Natural killer cell treated with Interleukin-12 subunit alpha and Interleukin-12 subunit beta and Interleukin-15 and Interleukin-18, amount 100 ng/mL, for 72 hours (primary cell): ENCODE data around the gene INPP5E. TPM values are rescaled to one million over a fixed set of nuclear protein-coding genes. Genes with fewer than 3 reads are reported as not detected.

Experiments
- ATAC-seq, 2 donors: fragments of 150-1000 bp; cut with Tn5 transposase in 1 of 2; sonication (Bioruptor Pico), chemical (Tn5 transposase) in 1 of 2; 2 replicates each; pipeline ENCODE4 v1.10.0; 2021
- DNase-seq: peaks from one replicate; pipeline ENCODE4 v3.0.0; 2022; ENCODE audit warnings: low spot score
- H3K27ac Mint-ChIP-seq, 2 donors: 1 replicate in 1 of 2; 2 replicates in 1 of 2; pipeline ENCODE4 v1.8.0; 2022; ENCODE audit warnings: mixed read lengths in 2 of 2, mild to moderate bottlenecking in 1 of 2, moderate library complexity in 1 of 2
- H3K27me3 Mint-ChIP-seq, 2 donors: 1 replicate in 1 of 2; 2 replicates in 1 of 2; pipeline ENCODE4 v1.8.0; 2022; ENCODE audit warnings: mixed read lengths in 2 of 2
- H3K36me3 Mint-ChIP-seq: one replicate; pipeline ENCODE4 v1.8.0; 2022; ENCODE audit warnings: mixed read lengths
- H3K4me1 Mint-ChIP-seq, 2 donors: 1 replicate in 1 of 2; 2 replicates in 1 of 2; pipeline ENCODE4 v1.8.0; 2022; ENCODE audit warnings: low read depth in 2 of 2, mixed read lengths in 2 of 2, mild to moderate bottlenecking in 1 of 2
- H3K4me3 Mint-ChIP-seq: one replicate; pipeline ENCODE4 v1.8.0; 2022; ENCODE audit warnings: mixed read lengths
- H3K9me3 Mint-ChIP-seq: 2 replicates; pipeline ENCODE4 v1.8.0; 2022; ENCODE audit warnings: mixed read lengths
- total RNA-seq, 2 donors: library from RNA; stranded (reverse); gene quantifications; one replicate each; pipeline ENCODE4 v1.2.3, GENCODE V29; 2022

Gene INPP5E
- total RNA-seq, 2 donors from 2014 or later = 10.4 to 18.1 TPM

DNA sequence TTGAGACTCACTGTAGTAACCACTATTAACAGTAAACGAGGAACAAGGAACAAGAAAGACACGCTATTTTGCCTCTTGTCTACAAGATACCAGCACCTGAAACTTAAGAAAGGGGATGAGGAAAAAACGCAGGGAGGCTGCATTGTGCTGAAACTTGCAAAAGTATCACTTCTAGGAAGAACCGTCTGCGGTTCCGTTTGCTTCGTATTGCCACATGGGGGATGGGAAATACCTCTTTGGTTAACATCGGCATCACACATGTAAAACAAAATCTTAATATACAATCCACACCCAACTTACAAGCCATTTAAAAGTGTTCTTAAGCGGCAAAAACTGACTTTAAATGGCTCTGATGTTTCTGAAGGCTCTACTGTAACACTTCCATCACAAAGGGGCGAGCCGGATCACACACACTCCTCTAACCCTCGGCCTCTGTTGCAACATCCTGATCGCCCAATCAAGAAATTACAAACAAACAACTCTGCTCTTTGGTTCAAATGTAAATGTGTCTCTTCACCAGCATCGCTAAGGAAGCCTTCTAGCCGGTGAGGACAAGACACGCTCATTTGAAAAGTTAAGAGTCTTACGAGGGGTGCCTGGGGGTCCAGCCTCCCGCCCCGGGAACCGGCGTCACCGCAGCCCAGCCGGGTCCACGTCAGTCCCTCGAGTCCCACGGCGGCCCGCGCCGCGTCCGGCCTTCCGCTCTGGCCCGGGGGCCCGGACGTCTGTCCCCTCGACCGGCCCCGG is 42.6 kb upstream of the INPP5E start:
- no peaks in the 10 kb centered on the region for H3K9me3 Mint-ChIP-seq
- H3K27ac Mint-ChIP-seq = peak overlapping the region; percentile 95 to 96
- peaks cover 9% of the 10 kb centered on the region for H3K36me3 Mint-ChIP-seq
- H3K4me1 Mint-ChIP-seq = peaks cover 19 to 26% of the 10 kb centered on the region in 2 donors
- ATAC-seq = peak in 1 of 2 donors; percentile 17
- peak overlapping the region; percentile 96 for H3K4me3 Mint-ChIP-seq
- DNase-seq = no peak
- no peaks in the 10 kb centered on the region for H3K27me3 Mint-ChIP-seq

DNA sequence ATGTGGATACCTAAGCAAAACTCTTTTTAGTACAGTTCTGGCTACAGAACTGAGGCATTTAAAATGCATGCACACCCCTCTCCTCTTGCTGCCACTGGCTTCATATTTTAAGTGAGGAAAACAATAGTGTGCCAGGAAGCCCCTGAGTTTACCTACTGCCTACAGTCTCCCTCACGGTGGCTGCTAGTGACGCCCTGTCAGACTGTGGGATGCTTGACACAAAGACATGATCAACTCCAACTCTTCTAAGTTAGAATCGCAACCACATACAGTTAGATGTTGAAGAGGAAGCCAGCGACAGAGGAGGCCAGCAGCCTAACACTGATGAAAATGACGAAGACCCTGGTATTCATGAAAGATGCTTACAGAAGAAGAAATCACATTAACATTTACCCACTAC is 41.9 kb upstream of the INPP5E start:
- H3K9me3 Mint-ChIP-seq = no peaks in the 10 kb centered on the region
- no peak for DNase-seq
- H3K27ac Mint-ChIP-seq = peak overlapping the region; percentile 95 to 96

DNA sequence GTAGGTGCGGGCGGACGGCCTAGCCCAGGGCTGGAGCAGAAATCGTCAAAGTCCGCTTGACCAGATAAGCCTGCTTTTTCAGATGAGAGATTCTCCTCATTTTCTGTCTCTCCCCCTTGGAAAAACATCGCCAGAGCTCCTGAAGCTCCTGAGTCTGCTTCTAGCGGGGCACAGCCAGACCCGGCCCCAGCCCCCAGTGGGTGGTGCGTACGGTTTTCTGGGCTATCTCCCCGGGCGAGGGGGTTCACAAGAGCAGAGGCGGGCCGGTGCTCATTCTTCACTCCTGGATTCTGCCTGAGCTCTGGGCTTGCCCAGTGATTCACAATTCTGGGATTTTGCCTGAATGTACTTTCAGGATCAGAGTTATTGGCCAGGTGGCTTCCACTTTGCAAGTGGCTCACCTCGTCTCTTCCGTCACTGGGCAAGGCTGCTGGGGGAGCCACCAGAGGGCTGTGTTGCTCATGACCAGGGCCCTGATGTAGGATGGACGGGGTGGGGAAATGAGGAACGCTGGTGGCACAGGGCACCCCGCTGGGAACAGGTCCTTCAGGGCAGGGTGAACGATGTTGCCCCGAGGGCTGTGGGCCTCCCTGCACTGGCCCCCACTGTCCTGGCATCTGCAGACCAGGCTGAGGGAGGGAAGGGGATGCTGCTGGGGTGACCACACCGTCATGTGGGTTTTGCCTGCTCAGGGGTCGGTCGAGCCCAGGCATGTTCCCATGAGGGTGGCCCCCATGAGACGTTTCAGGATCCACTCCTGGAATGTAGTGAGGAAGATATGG is 36.9 kb upstream of the INPP5E start:
- no peak overlapping the region for H3K27ac Mint-ChIP-seq
- no peak for ATAC-seq
- DNase-seq = no peak
- H3K9me3 Mint-ChIP-seq = no peaks in the 10 kb centered on the region
- H3K27me3 Mint-ChIP-seq = no peaks in the 10 kb centered on the region
- peaks cover 8 to 13% of the 10 kb centered on the region in 2 donors for H3K4me1 Mint-ChIP-seq
- H3K36me3 Mint-ChIP-seq = no peaks in the 10 kb centered on the region
- H3K4me3 Mint-ChIP-seq = no peak overlapping the region

More for the DNA sequence above, 41.9 kb upstream of the INPP5E start:
- Mint-ChIP-seq H3K4me1 (peaks cover 19 to 26% of the 10 kb centered on the region in 2 donors), H3K36me3 (peaks cover 9% of the 10 kb centered on the region), H3K27me3 (no peaks in the 10 kb centered on the region), H3K4me3 (peak overlapping the region; percentile 96)
- no peak for ATAC-seq

DNA sequence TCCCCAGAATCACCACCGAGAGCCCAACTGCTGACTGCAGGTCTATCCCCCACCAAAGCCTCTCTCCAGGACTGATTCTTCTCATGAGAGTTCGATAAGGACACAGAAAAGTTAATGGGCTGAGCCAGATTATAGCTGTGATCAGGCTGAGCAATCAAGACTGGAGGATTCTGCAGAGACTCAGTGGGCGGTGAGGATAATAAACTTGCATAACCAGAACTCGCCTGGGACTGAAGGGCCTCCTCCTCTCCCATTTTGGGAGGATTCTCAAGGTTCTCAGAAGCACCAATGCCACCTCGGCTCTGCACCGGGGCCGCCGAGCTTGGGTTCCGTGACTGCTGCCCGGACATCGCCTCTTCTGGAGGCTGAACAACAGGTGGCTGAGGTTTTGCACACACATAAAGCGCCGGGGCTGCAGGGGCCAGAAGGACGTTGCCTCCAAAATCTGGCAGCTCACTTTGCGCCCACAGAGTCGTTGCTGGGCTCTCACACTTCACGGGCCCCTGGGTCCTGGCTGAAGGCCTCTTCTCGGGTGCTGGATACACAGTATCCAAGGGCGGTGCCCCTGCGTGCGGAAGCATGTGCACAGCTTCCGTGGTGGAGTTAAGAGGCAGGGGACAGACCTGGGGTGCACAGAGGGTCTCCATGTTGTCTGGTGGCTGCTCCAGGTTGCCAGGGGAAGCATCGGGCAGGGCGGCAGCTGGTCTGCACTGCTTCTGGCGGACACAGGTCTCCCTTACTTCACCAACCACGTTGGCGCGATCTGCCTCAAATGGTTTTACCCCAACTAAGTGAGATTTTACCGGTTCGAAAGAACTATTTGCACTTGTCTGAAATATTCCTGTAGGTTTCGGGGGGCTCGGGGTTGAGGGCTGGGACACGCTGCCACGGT is 35.6 kb upstream of the INPP5E start:
- Mint-ChIP-seq H3K9me3 (no peaks in the 10 kb centered on the region), H3K36me3 (no peaks in the 10 kb centered on the region)

DNA sequence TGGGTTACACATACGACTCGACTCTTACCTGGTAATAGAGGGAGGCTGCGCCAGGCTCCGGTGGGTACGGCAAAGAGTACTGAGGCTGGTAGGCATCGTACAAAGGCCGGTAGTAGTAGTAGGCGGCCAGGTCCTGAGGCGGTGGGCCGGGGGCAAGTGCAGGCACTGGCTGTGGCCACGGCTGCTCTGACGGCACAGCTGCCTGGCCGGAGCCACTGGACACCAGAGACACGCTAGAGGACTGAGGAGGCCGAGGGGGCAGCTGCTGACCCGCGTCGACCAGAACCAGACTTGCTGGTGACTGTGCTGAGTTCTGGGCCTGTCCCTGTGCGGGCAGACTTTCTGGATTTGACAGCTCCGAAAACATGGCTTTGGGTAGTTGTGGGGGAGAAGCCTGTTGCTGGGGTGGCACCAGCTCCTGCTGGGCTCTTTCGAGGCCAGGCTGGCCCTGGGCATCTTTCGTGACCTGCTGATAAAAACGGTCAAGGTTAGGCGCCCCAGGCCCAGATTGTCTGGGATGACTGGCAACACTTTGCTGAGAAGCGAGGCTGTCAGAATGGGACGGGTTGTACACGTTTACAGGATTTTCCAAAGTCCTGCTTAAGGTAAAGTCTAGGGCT is 34.5 kb upstream of the INPP5E start:
- Mint-ChIP-seq H3K9me3 (no peaks in the 10 kb centered on the region), H3K27me3 (no peaks in the 10 kb centered on the region), H3K27ac (no peak overlapping the region), H3K36me3 (no peaks in the 10 kb centered on the region), H3K4me3 (no peak overlapping the region), H3K4me1 (peaks cover 0 to 7% of the 10 kb centered on the region in 2 donors)
- DNase-seq (no peak), ATAC-seq (no peak)

More for the DNA sequence above, 35.6 kb upstream of the INPP5E start:
- DNase-seq (no peak), ATAC-seq (no peak)
- Mint-ChIP-seq H3K27me3 (no peaks in the 10 kb centered on the region), H3K4me3 (no peak overlapping the region), H3K27ac (no peak overlapping the region), H3K4me1 (peaks cover 5 to 10% of the 10 kb centered on the region in 2 donors)

DNA sequence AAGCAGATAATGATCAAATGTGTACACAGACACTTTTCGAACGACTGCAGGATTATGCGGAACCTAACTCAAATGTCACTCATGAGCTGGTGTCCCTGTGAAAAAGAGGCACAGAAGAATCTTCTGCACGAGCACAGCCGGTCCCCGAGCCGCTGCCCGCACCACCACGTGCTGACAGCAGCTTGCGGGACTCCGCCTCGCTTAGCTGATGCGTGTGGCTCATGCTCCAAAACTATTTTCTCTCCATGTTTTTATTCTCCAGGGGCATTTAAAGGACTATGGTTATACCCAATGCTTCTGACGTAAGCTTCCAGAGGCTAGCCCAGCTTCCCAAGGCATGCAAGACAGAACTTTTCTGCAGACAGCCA is 33.7 kb upstream of the INPP5E start:
- DNase-seq = no peak
- Mint-ChIP-seq H3K36me3 (no peaks in the 10 kb centered on the region), H3K4me3 (no peak overlapping the region), H3K27ac (no peak overlapping the region), H3K4me1 (peaks cover 0 to 5% of the 10 kb centered on the region in 2 donors), H3K27me3 (no peaks in the 10 kb centered on the region), H3K9me3 (no peaks in the 10 kb centered on the region)
- ATAC-seq = no peak

DNA sequence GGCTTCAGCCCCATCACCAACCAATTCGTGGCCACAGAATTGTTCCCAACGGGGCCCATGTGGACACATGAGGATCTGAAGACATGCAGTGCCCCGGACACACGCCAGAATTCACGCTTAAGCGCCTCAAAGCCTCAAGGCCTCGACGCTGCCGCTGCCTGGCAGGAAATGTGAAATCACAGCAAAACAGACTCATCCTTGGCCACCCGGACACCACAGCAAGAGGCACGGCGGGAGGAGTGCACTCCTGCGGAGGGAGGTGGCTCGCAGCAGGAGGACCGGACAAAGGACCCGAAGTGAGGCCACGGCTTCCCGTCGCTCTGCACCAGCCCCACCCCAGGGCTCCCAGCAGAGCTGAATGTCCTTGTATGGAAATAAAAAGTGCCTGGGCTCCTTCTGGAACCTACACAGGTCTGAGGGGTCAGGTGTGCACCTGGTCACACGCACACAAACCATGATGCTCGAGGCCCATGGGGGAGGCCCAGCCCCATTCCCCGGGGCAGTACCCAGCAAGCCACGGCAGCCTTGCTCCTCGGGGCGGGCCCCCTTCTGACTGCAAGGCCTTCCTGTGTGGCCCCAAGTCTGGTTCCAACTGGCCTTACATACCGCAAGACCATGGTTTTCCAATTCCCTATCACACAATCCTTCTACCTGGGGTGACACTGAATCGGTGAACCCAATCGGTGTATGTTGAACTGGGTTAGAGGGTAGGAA is 33.2 kb upstream of the INPP5E start:
- ATAC-seq = no peak
- no peaks in the 10 kb centered on the region for H3K9me3 Mint-ChIP-seq
- peaks cover 0 to 5% of the 10 kb centered on the region in 2 donors for H3K4me1 Mint-ChIP-seq
- H3K27ac Mint-ChIP-seq = no peak overlapping the region
- DNase-seq = no peak
- H3K4me3 Mint-ChIP-seq = no peak overlapping the region
- no peaks in the 10 kb centered on the region for H3K27me3 Mint-ChIP-seq
- no peaks in the 10 kb centered on the region for H3K36me3 Mint-ChIP-seq

DNA sequence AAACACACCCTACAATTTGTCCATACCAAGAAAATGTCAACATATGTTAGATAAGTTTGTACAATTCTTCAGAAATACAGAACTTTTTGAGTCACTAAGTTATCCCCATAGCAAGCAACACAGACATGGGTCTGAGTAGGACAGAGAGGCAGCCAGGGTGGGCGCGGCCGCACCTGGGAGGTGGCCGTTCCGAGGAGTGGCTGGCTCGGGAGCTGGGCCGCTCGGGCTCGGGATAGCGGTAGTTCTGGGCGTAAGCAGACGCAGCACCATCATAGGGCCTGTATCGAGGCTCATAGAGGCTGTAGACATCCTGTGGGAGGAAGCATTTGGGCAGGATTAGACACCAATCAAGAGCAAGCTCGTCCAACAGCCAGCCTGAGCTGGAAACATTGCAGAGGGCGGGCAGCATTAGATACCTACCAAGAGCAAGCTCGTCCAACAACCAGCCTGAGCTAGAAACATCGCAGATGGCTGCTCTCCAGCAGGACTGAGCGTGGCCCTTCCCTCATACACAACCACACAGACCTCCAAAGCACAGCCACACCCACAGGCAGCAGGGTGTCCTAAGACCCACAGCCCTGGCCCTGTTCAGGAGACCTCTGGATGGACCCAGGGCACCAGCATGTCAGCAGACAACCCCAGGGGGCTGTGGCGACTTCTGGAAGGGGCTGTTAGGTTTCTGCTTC is 32.3 kb upstream of the INPP5E start:
- no peaks in the 10 kb centered on the region for H3K9me3 Mint-ChIP-seq
- ATAC-seq (no peak), DNase-seq (no peak)
- no peaks in the 10 kb centered on the region for H3K36me3 Mint-ChIP-seq
- H3K4me3 Mint-ChIP-seq = no peak overlapping the region
- H3K27me3 Mint-ChIP-seq = no peaks in the 10 kb centered on the region
- peaks cover 0 to 5% of the 10 kb centered on the region in 2 donors for H3K4me1 Mint-ChIP-seq
- H3K27ac Mint-ChIP-seq = no peak overlapping the region

DNA sequence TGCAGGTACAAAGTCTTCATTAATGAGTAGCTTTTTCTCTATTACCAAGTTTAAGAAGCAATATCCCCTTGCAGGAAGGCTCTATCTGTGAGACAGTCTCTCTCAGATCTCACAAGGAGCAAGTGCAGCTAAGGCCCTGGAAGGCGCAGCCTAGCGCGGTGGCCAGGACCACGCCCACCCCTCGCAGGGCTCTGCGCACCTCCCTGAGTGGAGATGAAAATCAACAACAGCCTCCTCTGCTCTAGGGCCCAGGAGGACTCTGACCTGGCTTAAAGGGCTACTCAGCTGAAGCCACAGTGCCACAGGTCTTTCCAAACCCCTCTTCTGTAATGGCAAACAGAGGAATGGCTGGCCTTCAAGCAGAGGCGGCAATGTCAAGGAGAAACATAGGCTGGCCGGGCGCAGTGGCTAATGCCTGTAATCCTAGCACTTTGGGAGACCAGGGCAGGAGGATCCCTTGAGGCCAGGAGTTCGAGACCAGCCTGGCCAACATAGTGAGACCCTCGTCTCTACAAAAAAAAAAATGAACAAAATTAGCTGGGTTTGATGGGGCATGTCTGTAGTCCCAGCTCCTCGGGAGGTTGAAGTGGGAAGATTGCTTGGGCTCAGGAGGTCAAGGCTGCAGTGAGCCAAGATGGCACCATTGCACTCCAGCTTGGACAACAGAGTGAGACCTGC is 31.3 kb upstream of the INPP5E start:
- no peaks in the 10 kb centered on the region for H3K27me3 Mint-ChIP-seq
- peaks cover 0 to 7% of the 10 kb centered on the region in 2 donors for H3K4me1 Mint-ChIP-seq
- H3K36me3 Mint-ChIP-seq = no peaks in the 10 kb centered on the region
- no peak overlapping the region for H3K4me3 Mint-ChIP-seq
- no peak for DNase-seq
- no peak for ATAC-seq
- no peaks in the 10 kb centered on the region for H3K9me3 Mint-ChIP-seq
- no peak overlapping the region for H3K27ac Mint-ChIP-seq

DNA sequence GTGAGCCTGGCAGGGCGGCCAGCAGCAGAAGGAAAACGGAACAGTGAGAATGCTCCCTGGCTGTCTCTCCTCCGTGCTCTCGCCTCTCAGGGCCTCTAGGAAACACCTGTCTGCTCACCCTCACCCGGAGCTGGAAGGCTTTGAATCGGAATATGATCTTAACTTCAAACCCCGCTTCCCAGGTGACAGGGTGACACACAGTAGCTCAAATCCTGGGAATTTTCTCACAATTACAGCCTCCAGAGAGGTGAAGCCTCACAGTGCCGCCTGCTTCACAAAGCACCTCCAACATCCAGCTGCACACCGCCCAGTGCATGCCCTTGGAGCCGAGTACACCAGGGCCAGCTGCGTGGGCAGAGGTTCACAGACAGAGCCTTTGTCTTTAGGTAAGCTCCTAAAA is 30.7 kb upstream of the INPP5E start:
- H3K27ac Mint-ChIP-seq = no peak overlapping the region
- no peaks in the 10 kb centered on the region for H3K9me3 Mint-ChIP-seq
- H3K4me1 Mint-ChIP-seq = peaks cover 0 to 7% of the 10 kb centered on the region in 2 donors
- no peaks in the 10 kb centered on the region for H3K27me3 Mint-ChIP-seq
- no peak for ATAC-seq
- H3K36me3 Mint-ChIP-seq = no peaks in the 10 kb centered on the region
- H3K4me3 Mint-ChIP-seq = no peak overlapping the region
- no peak for DNase-seq

DNA sequence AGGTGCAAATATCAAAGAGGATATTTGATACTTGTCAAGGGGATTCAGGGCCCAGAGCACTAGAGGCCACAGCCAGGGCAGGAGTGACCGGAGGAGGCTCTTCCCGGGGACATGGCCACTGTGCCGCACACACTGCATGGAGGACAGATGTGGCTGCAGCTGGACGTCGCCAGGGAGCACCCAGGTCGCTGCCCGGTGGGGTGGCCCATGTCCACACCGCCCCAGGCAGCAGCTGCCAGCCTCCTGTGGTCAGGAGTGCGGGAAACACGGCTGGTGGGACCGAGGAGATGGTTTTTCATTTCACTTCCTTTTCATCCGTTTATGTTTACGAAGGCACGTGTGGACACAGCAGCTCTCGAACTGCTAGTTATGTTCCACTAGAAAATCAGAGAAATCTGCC is 28.1 kb upstream of the INPP5E start:
- Mint-ChIP-seq H3K27ac (no peak overlapping the region), H3K4me3 (no peak overlapping the region), H3K4me1 (peaks cover 0 to 5% of the 10 kb centered on the region in 2 donors), H3K36me3 (peaks cover 6% of the 10 kb centered on the region), H3K27me3 (no peaks in the 10 kb centered on the region), H3K9me3 (no peaks in the 10 kb centered on the region)
- ATAC-seq = no peak
- DNase-seq = no peak

DNA sequence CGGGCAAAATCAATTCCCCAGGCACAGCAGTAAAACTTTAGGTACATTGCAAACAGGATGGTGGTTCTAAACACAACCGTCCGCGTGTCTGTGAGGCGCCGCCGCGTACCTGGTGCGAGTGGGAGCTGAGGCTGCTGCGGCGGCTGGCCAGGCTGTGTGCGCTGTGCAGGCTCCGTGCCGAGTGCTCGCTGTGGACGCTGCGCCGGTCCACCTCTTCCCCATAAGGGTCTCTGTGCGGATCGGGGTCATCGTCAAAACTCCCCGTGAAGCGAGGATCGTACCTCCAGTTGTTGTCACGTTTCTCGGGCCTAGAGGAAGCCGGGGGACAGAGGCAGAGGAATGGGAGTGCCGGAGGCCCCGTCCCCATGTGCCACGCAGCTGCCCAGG is 26.5 kb upstream of the INPP5E start:
- no peak overlapping the region for H3K4me3 Mint-ChIP-seq
- H3K27me3 Mint-ChIP-seq = no peaks in the 10 kb centered on the region
- H3K9me3 Mint-ChIP-seq = no peaks in the 10 kb centered on the region
- peaks cover 6% of the 10 kb centered on the region for H3K36me3 Mint-ChIP-seq
- no peak overlapping the region for H3K27ac Mint-ChIP-seq
- H3K4me1 Mint-ChIP-seq = peaks cover 0 to 5% of the 10 kb centered on the region in 2 donors
- ATAC-seq (no peak), DNase-seq (no peak)
